H1 (cell line): ENCODE data around the gene MEN1. TPM values are rescaled to one million over a fixed set of nuclear protein-coding genes. Genes with fewer than 3 reads are reported as not detected.

Experiments used
- CHD7 ChIP-seq: fragments of 300-600 bp; sonication (generic); IDR thresholded peaks from 2 replicates; pipeline ENCODE4 v1.7.1; 2012; ENCODE audit warnings: low read length, moderate library complexity, mild to moderate bottlenecking, inconsistent platforms; ENCODE audit not compliant: insufficient replicate concordance
- TAF7 ChIP-seq: optimal IDR thresholded peaks from 2 replicates; pipeline ENCODE3; 2011; ENCODE audit warnings: low read depth, mild to moderate bottlenecking, inconsistent platforms, low read length, moderate library complexity, borderline replicate concordance
- polyA plus RNA-seq, 7 experiments: library from polyadenylated mRNA; depleted of rRNA in 3 of 7; stranded (reverse) in 5 of 7; unstranded in 2 of 7; fragments of >200 nt in 5 of 7; fragments of 200-250 nt in 2 of 7; gene quantifications; 1 replicate in 5 of 7; 2 replicates in 1 of 7; 4 replicates in 1 of 7; pipeline versions ENCODE4 v1.2.1 to v1.2.3, GENCODE V29; 2011 to 2013; ENCODE audit warnings: missing spikeins in 2 of 7, mixed read lengths in 2 of 7
- total RNA-seq: library from RNA; stranded (reverse); fragmentation: NEBNext Ultra II Directional; extraction: Animal tissue kit (Norgen Biotek cat#: 25700); gene quantifications from 2 replicates; pipeline ENCODE4 v1.2.1, GENCODE V29; 2021

Gene MEN1
- total and polyA plus RNA-seq, 2 of the 8 experiments (the other 6 are each of a cell fraction or from before 2014, with no cell fraction given) = 47.2 to 56.3 TPM

GRCh38 chr11:64813826-64814225, 3.5 kb upstream of the MEN1 start (continued):
- TF ChIP-seq CHD7 (no peak), TAF7 (no peak)
